Tibial nerve (tissue), 4 donors: ENCODE results near the gene DNTTIP2.

Experiments
- CTCF ChIP-seq, 5 experiments: fragments of 200-600 bp in 3 of 5; fragments of 450-650 bp in 2 of 5; sonication (generic) in 3 of 5; IDR thresholded peaks; one replicate each; pipeline ENCODE4 v1.5.1; 2016 to 2019; ENCODE audit warnings: antibody characterized with exemption in 5 of 5, mild to moderate bottlenecking in 3 of 5, moderate library complexity in 2 of 5
- EP300 ChIP-seq, 2 donors: sonication (generic); formaldehyde crosslinking; IDR thresholded peaks; one replicate each; pipeline ENCODE4 v1.6.1; 2017; ENCODE audit warnings: antibody characterized with exemption in 2 of 2, mild to moderate bottlenecking in 1 of 2
- POLR2A ChIP-seq, 2 donors: fragments of 450-650 bp; IDR thresholded peaks; one replicate each; pipeline ENCODE4 v1.6.1; 2017; ENCODE audit warnings: antibody characterized with exemption in 2 of 2, mild to moderate bottlenecking in 2 of 2, moderate library complexity in 2 of 2

DNA sequence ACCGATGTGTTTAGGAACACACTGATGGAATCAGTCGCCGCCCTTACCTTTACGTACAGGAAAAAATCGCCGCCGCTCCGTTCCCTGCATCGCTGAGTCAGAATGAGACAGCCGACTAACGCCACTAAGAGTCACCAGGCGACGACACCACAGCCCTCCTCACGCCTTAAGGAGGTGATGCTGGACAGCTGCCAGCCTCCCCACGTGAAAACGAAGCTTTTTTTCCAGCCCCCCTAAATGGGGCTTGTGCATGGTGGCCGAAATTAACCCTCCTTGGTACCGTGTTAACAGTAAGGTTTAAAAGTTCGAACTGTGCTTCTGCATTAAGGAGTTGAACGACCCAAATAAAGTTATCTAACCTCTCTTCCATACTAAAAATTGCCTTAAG is 511 bp downstream of the DNTTIP2 start:
- no peak for TF ChIP-seq POLR2A (IDR thresholded peaks at IDR 0.05)
- no peak for TF ChIP-seq EP300 (IDR thresholded peaks at IDR 0.05)
- TF ChIP-seq CTCF (IDR thresholded peaks at IDR 0.05), result no peak
